ENCODE data around the gene ZNF716. TPM values are rescaled to one million over a fixed set of nuclear protein-coding genes. Genes with fewer than 3 reads are reported as not detected.
"Not testable (repeated sequence)": the region's sequence is repeated elsewhere in the genome, so short reads cannot be mapped to it uniquely, and the experiment has no call there.

Gene ZNF716
- total RNA-seq, 4 donors from 2014 or later: not detected

GRCh38 chr7:57427594-57427993 is 22.4 kb upstream of the ZNF716 start:
- Histone ChIP-seq H3K27ac (no peak overlapping the region), H3K4me1 (no peaks in the 10 kb centered on the region), H3K27me3 (no peaks in the 10 kb centered on the region), H3K9me3 (peaks cover 0 to 14% (median 0%) of the 10 kb centered on the region in 4 donors), H3K4me3 (no peak overlapping the region), H3K36me3 (no peaks in the 10 kb centered on the region)
- TF ChIP-seq POLR2A (IDR thresholded peaks at IDR 0.05): no peak
- TF ChIP-seq CTCF (IDR thresholded peaks at IDR 0.05): no peak
- no peak for DNase-seq

- no peak for DNase-seq
- Histone ChIP-seq H3K27ac (no peak overlapping the region), H3K9me3 (peaks cover 0 to 4% (median 0%) of the 10 kb centered on the region in 4 donors), H3K4me3 (no peak overlapping the region), H3K27me3 (no peaks in the 10 kb centered on the region), H3K4me1 (no peaks in the 10 kb centered on the region), H3K36me3 (no peaks in the 10 kb centered on the region)
- TF ChIP-seq CTCF (IDR thresholded peaks at IDR 0.05): no peak
- no peak for TF ChIP-seq POLR2A (IDR thresholded peaks at IDR 0.05)
These were observed 17.4 kb upstream of the ZNF716 start for GRCh38 chr7:57432583-57432982.

- Histone ChIP-seq H3K36me3 (no peaks in the 10 kb centered on the region), H3K4me1 (no peaks in the 10 kb centered on the region), H3K4me3 (no peak overlapping the region), H3K27me3 (no peaks in the 10 kb centered on the region), H3K27ac (no peak overlapping the region), H3K9me3 (peaks cover 0 to 7% (median 0%) of the 10 kb centered on the region in 4 donors)
- TF ChIP-seq POLR2A (IDR thresholded peaks at IDR 0.05) (no peak), CTCF (IDR thresholded peaks at IDR 0.05) (no peak)
- no peak for DNase-seq
These were observed 12.4 kb upstream of the ZNF716 start for GRCh38 chr7:57437581-57437980.

GRCh38 chr7:57438244-57438643 is 11.7 kb upstream of the ZNF716 start:
- no peaks in the 10 kb centered on the region for H3K36me3 ChIP-seq
- no peaks in the 10 kb centered on the region for H3K4me1 ChIP-seq
- H3K9me3 ChIP-seq: peaks cover 0 to 7% (median 0%) of the 10 kb centered on the region in 4 donors
- TF ChIP-seq CTCF (IDR thresholded peaks at IDR 0.05) (no peak), POLR2A (IDR thresholded peaks at IDR 0.05) (no peak)
- no peak overlapping the region for H3K4me3 ChIP-seq
- H3K27ac ChIP-seq: no peak overlapping the region
- no peaks in the 10 kb centered on the region for H3K27me3 ChIP-seq
- no peak for DNase-seq

- Histone ChIP-seq H3K27me3 (no peaks in the 10 kb centered on the region), H3K36me3 (no peaks in the 10 kb centered on the region), H3K27ac (no peak overlapping the region), H3K4me1 (no peaks in the 10 kb centered on the region), H3K4me3 (no peak overlapping the region), H3K9me3 (no peaks in the 10 kb centered on the region)
- TF ChIP-seq POLR2A (IDR thresholded peaks at IDR 0.05) (no peak), CTCF (IDR thresholded peaks at IDR 0.05) (no peak)
- no peak for DNase-seq
These were observed 6.4 kb upstream of the ZNF716 start for GRCh38 chr7:57443567-57443966.

- H3K27me3 ChIP-seq, H3K4me3 ChIP-seq, DNase-seq, H3K4me1 ChIP-seq, H3K36me3 ChIP-seq, H3K27ac ChIP-seq: not testable (repeated sequence)
- peaks cover 0 to 35% (median 7%) of the 10 kb centered on the region in 4 donors for H3K9me3 ChIP-seq
These were observed 19.3 kb downstream of the ZNF716 start for GRCh38 chr7:57469186-57469828.

GRCh38 chr7:57480304-57480703 is 30.3 kb downstream of the ZNF716 start:
- not testable (repeated sequence) for H3K4me3 ChIP-seq, DNase-seq, H3K9me3 ChIP-seq, H3K36me3 ChIP-seq, H3K27me3 ChIP-seq, H3K4me1 ChIP-seq, H3K27ac ChIP-seq

GRCh38 chr7:57485022-57485421 is 35.0 kb downstream of the ZNF716 start:
- not testable (repeated sequence) for H3K27me3 ChIP-seq, DNase-seq, H3K4me3 ChIP-seq, H3K27ac ChIP-seq, H3K4me1 ChIP-seq, H3K36me3 ChIP-seq
- peaks cover 0 to 22% (median 0%) of the 10 kb centered on the region in 4 donors for H3K9me3 ChIP-seq

All from Peyer's patch (tissue), 4 donors.